Prostate gland (tissue), 2 donors: ENCODE results near the gene PRTG. TPM values are rescaled to one million over a fixed set of nuclear protein-coding genes. Genes with fewer than 3 reads are reported as not detected.

Experiments
- DNase-seq: peaks from one replicate; pipeline ENCODE4 v3.0.0-alpha.2; 2019; ENCODE audit warnings: low spot score
- H3K27ac ChIP-seq, 2 donors: fragments of 200-600 bp; sonication (generic); 2 replicates each; pipeline ENCODE4 v1.5.1; 2017 to 2019
- H3K27me3 ChIP-seq: fragments of 200-600 bp; sonication (generic); replicated peaks from 2 replicates; pipeline ENCODE4 v1.5.1; 2019; ENCODE audit not compliant: insufficient read depth
- H3K36me3 ChIP-seq, 2 donors: fragments of 200-600 bp; sonication (generic); 1 replicate in 1 of 2; 2 replicates in 1 of 2; pipeline versions ENCODE4 v1.5.1 to v1.8.1; 2017 to 2019
- H3K4me1 ChIP-seq: fragments of 200-600 bp; sonication (generic); replicated peaks from 2 replicates; pipeline ENCODE4 v1.5.1; 2019
- H3K4me3 ChIP-seq, 2 donors: fragments of 200-600 bp; sonication (generic); 2 replicates each; pipeline ENCODE4 v1.5.1; 2017 to 2019
- H3K9me3 ChIP-seq: fragments of 200-600 bp; sonication (generic); 2 replicates; pipeline ENCODE4 v1.5.1; 2017
- POLR2A ChIP-seq: fragments of 450-650 bp; IDR thresholded peaks from one replicate; pipeline ENCODE4 v1.6.1; 2016; ENCODE audit warnings: antibody characterized with exemption, mild to moderate bottlenecking
- POLR2AphosphoS5 ChIP-seq: sonication (generic); formaldehyde crosslinking; IDR thresholded peaks from one replicate; pipeline ENCODE4 v1.6.1; 2017; ENCODE audit warnings: antibody characterized with exemption
- WGBS: methylation state at CpG from one replicate; pipeline ENCODE4 v1.1.5; 2018; 5-methylcytosine and 5-hydroxymethylcytosine counted together
- intact Hi-C: fragments of 100-400 bp; cut with DNase I; formaldehyde crosslinking; loops from one replicate; pipeline ENCODE4 v1.14.2; 2022
- total RNA-seq, 2 donors: library from RNA; depleted of rRNA; stranded (reverse); fragments of >200 nt; gene quantifications; one replicate each; pipeline ENCODE4 v1.1.0, GENCODE V29; 2016
- TF ChIP-seq, protein P1 (sequence below), 4 experiments: fragments of 200-600 bp in 2 of 4; fragments of 450-650 bp in 2 of 4; sonication (generic) in 2 of 4; IDR thresholded peaks; 1 replicate in 3 of 4; 2 replicates in 1 of 4; pipeline ENCODE4 v1.5.1; 2016 to 2019; ENCODE audit warnings: antibody characterized with exemption in 4 of 4, mild to moderate bottlenecking in 2 of 4, moderate library complexity in 2 of 4

Gene PRTG
- total RNA-seq, 2 donors from 2014 or later = 6.1 to 9.4 TPM

DNA sequence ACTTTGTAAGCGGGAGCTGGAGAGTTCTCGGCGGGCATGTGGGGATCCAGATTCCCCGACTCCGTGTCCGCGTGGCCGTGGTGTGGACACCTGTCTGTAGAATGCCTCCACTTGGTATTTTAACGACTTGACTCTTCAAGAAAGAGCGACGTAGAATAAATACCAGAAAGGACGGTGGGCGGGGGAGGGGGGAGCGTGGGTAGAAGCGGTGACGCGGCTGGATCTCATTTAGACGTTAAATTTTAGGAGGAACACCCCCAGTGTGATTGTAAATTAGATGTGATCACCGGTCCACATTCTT lies 154.2 kb downstream of the PRTG start:
- intact Hi-C loops = loop anchor here (10.0 kb wide), 1 partner anchor 184 kb away; the partner anchor contains the start of genes CCPG1 and PIERCE2
- Histone ChIP-seq H3K4me3 (peak overlapping the region; percentile 68 to 72), H3K27ac (peak overlapping the region; percentile 88 to 90), H3K9me3 (no peaks in the 10 kb centered on the region), H3K27me3 (no peaks in the 10 kb centered on the region), H3K4me1 (no peaks in the 10 kb centered on the region), H3K36me3 (no peaks in the 10 kb centered on the region)
- TF ChIP-seq, protein P1, sequence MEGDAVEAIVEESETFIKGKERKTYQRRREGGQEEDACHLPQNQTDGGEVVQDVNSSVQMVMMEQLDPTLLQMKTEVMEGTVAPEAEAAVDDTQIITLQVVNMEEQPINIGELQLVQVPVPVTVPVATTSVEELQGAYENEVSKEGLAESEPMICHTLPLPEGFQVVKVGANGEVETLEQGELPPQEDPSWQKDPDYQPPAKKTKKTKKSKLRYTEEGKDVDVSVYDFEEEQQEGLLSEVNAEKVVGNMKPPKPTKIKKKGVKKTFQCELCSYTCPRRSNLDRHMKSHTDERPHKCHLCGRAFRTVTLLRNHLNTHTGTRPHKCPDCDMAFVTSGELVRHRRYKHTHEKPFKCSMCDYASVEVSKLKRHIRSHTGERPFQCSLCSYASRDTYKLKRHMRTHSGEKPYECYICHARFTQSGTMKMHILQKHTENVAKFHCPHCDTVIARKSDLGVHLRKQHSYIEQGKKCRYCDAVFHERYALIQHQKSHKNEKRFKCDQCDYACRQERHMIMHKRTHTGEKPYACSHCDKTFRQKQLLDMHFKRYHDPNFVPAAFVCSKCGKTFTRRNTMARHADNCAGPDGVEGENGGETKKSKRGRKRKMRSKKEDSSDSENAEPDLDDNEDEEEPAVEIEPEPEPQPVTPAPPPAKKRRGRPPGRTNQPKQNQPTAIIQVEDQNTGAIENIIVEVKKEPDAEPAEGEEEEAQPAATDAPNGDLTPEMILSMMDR (IDR thresholded peaks at IDR 0.05) = no peak
- TF ChIP-seq POLR2AphosphoS5 (no peak), POLR2A (no peak)
- no peak for DNase-seq
- WGBS = 3% methylated on average over 19 of the region's 19 CpGs

DNA sequence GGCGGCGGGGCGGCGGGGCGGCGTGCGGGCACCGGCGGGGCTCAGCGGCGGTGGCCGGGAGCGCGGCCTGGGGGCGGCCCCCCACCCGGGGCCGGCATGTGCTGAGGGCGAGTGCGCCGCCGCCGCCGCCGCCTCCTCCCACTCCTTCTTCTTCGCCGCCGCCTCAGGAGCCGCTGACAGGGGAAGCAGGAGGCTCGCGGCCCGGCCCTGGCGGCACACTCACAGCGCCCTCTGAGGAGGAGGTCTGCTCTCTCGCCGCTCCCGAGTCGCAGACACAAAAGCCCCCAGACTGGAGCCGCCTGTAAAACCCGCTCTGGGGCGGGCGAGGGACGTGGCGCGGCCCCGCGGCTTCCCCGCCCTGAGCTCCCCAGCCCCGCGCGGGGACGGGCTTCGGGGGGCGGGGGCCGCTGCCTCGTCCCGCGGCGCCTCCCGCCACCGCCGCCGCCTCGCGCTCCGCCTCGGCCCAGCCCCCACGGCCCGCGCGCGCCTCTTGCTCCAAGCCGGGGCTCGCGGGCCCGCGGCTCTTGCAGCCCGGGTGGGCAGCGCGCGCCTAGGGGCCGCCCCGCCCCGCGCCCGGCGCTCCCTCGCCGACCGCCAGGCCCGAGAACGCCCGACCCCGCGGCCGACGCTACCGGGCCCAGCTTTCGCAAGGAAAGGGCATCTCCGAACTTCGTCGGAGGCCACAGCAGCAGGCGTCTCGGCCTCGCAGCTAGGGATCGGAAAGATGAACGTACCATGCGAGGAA lies 154.7 kb downstream of the PRTG start, which contains the start of gene PYGO1:
PYGO1 (minus strand) TSS at position 276 of the 745 bp plus-strand sequence. CDS start 462 bp downstream, outside the sequence.
- Histone ChIP-seq H3K9me3 (no peaks in the 10 kb centered on the region), H3K4me1 (no peaks in the 10 kb centered on the region), H3K4me3 (peak within 1 kb of the TSS; percentile 68 to 72), H3K36me3 (no peaks in the 10 kb centered on the region), H3K27ac (peak within 1 kb of the TSS; percentile 88 to 90), H3K27me3 (no peaks in the 10 kb centered on the region)
- peak; percentile 54 for DNase-seq
- 1% methylated on average over 72 of the region's 107 CpGs for WGBS
- intact Hi-C loops = loop anchor here (10.0 kb wide), 1 partner anchor 183 kb away; the partner anchor contains the start of genes CCPG1 and PIERCE2
- TF ChIP-seq, protein P1 (IDR thresholded peaks at IDR 0.05) = peak in 1 of 4 experiments; percentile 1
- TF ChIP-seq POLR2A = no peak

DNA sequence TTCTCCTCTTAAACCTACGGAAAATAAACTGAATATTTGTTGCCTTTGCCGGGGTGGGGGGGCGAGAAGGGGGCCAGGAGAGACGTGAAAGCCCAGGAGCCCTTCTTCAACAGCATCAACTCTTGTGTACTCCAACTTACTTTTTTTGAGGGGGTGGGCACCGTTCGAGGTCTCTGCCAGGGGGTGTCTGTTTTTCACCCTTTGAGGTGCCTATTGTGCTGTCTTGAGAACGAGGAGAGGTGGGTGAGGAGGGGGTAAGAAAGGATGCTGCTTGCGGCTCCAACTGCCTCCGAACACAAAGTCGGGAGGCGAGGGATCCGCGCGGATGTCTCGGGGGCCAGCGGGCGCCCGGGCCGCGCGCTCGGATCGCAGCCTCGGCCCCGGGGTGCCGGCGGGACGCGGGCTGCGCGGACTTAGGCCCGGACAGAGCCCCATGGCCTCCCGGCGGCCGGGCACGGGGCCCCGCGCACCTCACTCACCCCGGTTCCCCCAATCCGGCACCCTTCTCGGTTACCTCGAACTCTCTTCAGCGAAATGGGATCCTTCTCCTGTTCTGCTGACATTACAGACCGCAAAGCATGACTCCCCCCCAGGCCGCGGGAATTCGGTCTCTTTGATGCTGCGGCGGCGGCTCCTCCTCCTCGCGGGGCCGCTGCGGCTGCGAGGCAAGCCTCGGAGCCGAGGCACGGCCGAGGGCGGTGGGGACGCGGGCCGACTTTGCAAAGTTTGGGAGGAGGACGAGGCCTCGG lies 155.5 kb downstream of the PRTG start:
- TF ChIP-seq, protein P1 (IDR thresholded peaks at IDR 0.05) = no peak
- TF ChIP-seq POLR2A = no peak
- no peak for TF ChIP-seq POLR2AphosphoS5
- WGBS = 3% methylated on average over 63 of the region's 65 CpGs
- Histone ChIP-seq H3K27ac (peak overlapping the region; percentile 88 to 90), H3K4me1 (no peaks in the 10 kb centered on the region), H3K9me3 (no peaks in the 10 kb centered on the region), H3K27me3 (no peaks in the 10 kb centered on the region), H3K36me3 (no peaks in the 10 kb centered on the region), H3K4me3 (peak overlapping the region; percentile 68 to 72)
- DNase-seq = no peak
- intact Hi-C loops = loop anchor here (10.0 kb wide), 1 partner anchor 183 kb away; the partner anchor contains the start of genes CCPG1 and PIERCE2

DNA sequence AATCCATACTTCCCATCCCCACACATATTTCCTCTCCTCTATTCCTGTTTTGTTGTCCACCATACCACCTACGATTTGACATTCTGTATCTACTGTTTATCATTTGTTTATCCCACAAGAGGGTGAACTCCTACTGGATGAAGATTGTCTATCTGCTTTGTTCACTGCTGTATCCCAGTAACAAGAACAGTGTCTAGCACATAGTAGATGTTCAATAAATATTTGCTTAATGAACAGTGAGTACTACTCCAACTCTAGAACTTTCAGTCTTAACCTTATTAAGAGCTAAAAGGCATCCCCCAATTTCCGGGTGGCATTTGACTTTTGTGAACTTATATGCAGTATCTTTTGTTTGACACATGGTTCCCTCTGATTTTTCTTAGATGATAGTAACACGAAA lies 156.1 kb downstream of the PRTG start:
- no peaks in the 10 kb centered on the region for H3K36me3 ChIP-seq
- intact Hi-C loops = loop anchor here (10.0 kb wide), 1 partner anchor 182 kb away; the partner anchor contains the start of genes CCPG1 and PIERCE2

More for the DNA sequence above, 156.1 kb downstream of the PRTG start:
- DNase-seq = no peak
- Histone ChIP-seq H3K4me1 (no peaks in the 10 kb centered on the region), H3K9me3 (no peaks in the 10 kb centered on the region), H3K27ac (no peak overlapping the region), H3K4me3 (peak overlapping the region; percentile 68 to 72), H3K27me3 (no peaks in the 10 kb centered on the region)
- 42% methylated on average over 3 of the region's 3 CpGs for WGBS
- TF ChIP-seq POLR2A (no peak), POLR2AphosphoS5 (no peak)
- TF ChIP-seq, protein P1 (IDR thresholded peaks at IDR 0.05) = no peak
